Left ventricle myocardium superior (tissue), 1 donor: ENCODE results near the gene MUC20. TPM values are rescaled to one million over a fixed set of nuclear protein-coding genes. Genes with fewer than 3 reads are reported as not detected.
"Not testable (repeated sequence)": the region's sequence is repeated elsewhere in the genome, so short reads cannot be mapped to it uniquely, and the experiment has no call there.

Experiments used
- ATAC-seq: fragments of 200-7000 bp; cut with Tn5 transposase; one replicate; pipeline ENCODE4 v1.9.1; 2020; ENCODE audit warnings: mild to moderate bottlenecking, moderate library complexity
- DNase-seq: peaks from one replicate; pipeline ENCODE4 v3.0.0-alpha.2; 2020
- intact Hi-C: fragments of 100-400 bp; cut with micrococcal nuclease; formaldehyde crosslinking; loops from one replicate; pipeline ENCODE4 v1.11.0; 2022
- total RNA-seq: library from RNA; stranded (reverse); fragmentation: NEBNext Ultra II Directional; extraction: Animal tissue kit (Norgen Biotek cat#: 25700); gene quantifications from one replicate; pipeline ENCODE4 v1.2.1, GENCODE V29; 2021
- donor health status: DM: no; HTN: yes; CAD: no; lungs with severe emphysema.

The MUC20 gene
- total RNA-seq, 1 donor from 2014 or later, result 3.6 TPM

DNA sequence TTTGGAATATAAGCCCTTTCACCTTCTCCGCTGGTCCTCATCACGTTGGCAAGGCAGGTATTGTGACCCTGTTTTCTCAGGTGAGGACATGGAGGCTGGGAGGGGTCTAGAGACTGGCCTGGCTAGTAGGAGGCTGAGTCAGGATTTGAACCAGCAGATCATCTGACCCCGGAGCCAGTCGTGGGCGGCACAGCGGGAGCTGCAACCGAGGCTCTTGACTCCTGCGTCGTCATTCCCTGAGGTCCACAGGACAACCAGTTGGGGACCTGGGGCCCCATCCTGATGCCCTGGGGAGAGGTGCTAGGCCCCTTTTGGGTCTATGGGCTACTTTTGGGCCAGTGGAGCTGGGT is 2.2 kb downstream of the MUC20 start:
- intact Hi-C loops, ATAC-seq, DNase-seq: not testable (repeated sequence)

- DNase-seq, ATAC-seq, intact Hi-C loops: not testable (repeated sequence)
Observed at GRCh38 chr3:195724363-195724762, 3.6 kb downstream of the MUC20 start.

DNA sequence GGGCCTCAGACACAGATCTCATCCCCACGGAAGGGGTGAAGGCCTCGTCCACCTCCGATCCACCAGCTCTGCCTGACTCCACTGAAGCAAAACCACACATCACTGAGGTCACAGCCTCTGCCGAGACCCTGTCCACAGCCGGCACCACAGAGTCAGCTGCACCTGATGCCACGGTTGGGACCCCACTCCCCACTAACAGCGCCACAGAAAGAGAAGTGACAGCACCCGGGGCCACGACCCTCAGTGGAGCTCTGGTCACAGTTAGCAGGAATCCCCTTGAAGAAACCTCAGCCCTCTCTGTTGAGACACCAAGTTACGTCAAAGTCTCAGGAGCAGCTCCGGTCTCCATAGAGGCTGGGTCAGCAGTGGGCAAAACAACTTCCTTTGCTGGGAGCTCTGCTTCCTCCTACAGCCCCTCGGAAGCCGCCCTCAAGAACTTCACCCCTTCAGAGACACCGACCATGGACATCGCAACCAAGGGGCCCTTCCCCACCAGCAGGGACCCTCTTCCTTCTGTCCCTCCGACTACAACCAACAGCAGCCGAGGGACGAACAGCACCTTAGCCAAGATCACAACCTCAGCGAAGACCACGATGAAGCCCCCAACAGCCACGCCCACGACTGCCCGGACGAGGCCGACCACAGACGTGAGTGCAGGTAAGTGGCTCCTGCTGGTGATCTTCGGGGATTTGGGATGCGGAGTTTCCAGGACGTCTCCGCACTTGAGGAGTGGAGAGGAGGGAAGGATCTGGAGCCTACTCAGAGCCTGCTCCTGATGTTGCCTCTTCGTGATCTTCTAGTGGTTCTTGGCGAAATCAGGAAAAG is 5.3 kb downstream of the MUC20 start:
- intact Hi-C loops, ATAC-seq: not testable (repeated sequence)

DNA sequence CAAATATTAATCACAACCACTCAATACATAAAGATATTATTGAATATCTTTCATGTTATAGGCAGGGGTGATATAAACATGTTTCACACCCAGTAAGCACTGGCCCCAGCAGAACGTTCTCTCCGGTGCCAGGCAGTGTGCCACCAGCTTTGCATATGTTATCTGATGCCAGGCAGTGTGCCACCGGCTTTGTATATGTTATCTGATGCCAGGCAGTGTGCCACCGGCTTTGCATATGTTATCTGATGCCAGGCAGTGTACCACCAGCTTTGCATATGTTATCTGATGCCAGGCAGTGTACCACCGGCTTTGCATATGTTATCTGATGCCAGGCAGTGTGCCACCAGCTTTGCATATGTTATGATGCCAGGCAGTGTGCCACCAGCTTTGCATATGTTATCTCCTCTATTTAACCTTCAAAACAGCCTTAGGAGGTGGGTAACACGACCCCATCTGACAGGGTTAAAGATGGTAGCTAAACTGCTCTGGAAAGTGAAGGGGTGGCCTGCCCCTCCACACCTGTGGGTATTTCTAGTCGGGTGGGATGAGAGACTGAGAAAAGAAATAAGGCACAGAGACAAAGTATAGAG is 6.9 kb downstream of the MUC20 start:
- ATAC-seq (no peak), DNase-seq (no peak)
- intact Hi-C loops, result no loop called here

More for the DNA sequence above, 5.3 kb downstream of the MUC20 start:
- not testable (repeated sequence) for DNase-seq

DNA sequence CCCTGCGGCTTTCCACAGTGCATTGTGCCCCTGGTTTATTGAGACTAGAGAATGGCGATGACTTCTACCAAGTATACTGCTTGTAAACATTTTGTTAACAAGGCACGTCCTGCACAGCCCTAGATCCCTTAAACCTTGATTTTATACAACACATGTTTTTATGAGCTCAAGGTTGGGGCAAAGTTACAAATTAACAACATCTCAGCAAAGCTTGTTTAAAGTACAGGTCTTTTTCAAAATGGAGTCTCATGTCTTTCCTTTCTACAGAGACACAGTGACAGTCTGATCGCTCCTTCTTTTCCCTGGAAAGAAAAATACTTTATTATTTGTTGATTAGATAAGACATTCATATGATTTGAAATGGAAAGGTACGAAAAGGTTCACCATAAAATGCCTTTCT is 8.0 kb downstream of the MUC20 start:
- intact Hi-C loops, ATAC-seq, DNase-seq: not testable (repeated sequence)

DNA sequence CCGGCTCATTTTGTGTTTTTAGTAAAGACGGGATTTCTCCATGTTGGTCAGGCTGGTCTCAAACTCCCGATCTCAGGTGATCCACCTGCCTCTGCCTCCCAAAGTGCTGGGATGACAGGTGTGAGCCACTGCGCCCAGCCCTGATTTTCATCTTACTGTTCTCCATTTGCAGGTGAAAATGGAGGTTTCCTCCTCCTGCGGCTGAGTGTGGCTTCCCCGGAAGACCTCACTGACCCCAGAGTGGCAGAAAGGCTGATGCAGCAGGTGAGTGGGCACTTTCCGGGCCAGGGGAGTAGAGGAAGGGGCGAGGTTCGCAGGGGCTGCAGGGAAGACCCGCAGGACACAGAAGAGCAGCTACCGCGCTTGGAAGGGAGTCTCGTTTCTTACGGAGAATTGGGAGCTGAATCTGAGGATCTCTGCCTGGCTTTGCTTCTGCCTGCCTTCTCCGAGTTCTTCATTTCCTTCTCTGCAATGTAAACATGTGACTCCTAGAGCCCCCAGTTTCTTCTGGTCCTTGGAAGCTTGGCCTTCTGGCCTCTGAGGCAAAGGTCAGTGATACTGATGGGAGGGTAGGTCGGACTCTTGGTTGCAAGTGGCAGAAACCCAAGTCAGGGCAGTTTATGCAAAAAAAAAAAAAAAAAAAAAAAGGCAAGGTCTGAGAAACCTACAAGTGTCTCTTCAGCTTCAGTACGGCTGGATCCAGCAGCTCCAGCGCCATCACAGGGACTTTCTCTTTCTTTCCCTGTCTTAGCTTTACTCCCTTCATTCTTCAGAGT is 8.9 kb downstream of the MUC20 start:
- intact Hi-C loops, result no loop called here
- no peak for DNase-seq
- ATAC-seq, result no peak

GRCh38 chr3:195731356-195731905 is 10.7 kb downstream of the MUC20 start:
- intact Hi-C loops, result no loop called here
- ATAC-seq (no peak), DNase-seq (no peak)

- ATAC-seq (peak; percentile 35), DNase-seq (no peak)
- intact Hi-C loops, result no loop called here
Observed at GRCh38 chr3:195732940-195733339, 12.2 kb downstream of the MUC20 start.

DNA sequence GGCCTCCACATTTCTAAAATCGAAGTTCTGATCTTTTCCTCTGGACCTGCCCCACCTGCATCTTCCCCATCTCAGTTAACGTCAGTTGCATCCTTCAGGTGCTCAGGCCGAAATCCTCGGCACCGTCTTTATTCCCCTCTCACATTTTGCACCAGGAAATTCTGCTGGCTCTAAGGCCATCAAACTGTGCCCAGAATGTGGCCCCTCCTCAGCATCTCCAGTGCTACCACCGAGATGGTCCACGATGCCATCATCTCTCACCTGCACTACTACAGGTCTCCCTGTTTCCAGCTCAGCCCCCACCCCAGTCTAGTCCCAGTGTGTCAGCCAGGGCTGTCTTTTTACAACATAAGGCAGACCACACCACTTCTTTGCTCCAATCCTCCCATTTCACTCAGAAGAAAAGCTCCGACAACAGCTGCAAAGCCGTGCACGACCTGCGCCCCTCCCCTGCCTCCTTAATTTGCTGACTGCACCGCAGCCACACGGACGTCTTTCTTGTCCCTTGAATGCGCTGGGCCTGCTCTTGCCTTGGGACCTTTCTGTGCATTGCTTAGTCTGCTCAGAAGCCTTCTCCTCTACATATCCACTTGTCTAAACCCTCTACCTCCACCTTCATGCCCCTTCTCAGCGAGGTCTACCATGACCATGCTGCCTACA is 14.4 kb downstream of the MUC20 start:
- intact Hi-C loops, result no loop called here
- DNase-seq, result no peak
- no peak for ATAC-seq

DNA sequence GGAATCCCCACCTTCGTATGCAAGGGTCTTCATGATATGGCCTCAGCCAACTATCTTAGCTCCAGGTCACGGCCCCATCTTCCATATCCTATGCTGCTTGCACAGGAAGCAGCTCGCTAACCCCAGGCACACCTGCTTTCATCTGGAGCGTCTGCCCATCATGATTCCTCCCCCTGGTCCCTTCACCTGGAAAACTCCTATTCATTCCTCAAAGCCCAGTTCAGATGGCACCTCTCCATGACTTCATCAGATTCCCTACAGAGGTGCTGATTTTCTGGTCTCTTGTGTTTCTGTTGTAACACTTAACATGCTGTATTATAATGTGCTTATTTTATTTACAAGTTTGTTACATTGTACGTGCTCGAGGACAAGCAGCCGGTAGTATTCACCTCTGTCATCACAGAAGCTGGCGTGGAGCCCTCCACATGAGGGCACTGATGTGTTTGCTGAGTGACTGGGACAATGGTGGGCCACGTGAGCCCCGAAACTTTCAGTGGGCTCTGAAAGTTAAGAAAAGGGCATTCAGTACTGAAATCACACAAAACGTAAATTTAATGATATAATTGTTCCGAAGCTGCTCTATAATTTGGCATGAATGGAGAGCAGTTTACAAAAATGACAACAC is 16.2 kb downstream of the MUC20 start:
- DNase-seq, result no peak
- intact Hi-C loops, result no loop called here
- no peak for ATAC-seq

GRCh38 chr3:195737782-195738181 is 17.0 kb downstream of the MUC20 start:
- ATAC-seq, DNase-seq, intact Hi-C loops: not testable (repeated sequence)

DNA sequence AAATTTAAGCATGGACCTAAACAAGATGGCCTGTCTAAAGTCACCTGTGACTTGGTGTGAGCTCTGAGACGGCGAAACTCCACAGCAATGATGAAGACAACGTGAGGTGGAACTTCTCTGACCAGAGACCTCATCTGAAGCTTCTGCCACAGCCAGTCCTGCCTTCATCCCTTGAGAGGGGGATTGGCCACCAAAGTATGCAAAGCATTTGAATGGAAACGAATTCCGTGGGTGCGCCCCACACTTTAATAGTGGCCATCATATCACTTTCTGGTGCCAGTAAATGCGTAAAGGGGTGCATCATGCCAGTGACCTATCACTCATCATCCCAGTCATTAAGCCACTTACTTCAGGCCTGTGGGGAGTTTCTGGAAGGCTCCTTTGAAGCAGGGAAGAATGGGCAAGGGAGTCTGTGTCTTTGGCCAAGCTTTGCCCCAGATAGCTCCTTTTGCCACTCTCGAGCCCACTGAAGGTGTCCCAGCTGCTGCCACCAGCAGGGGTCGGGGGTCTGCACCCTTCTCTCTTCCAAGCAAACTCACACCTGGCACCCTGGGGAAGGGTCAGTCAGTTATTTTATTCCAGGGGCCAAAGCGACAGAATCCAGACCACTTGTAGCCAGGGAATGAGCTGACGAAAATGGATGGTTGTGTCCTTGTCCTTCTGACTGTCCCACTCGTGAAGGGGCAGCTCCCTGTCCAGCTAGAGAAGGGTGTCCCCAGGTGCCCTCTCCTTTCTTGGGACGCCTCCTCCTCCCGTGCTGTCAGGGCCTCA is 17.7 kb downstream of the MUC20 start:
- intact Hi-C loops, result no loop called here
- no peak for ATAC-seq

GRCh38 chr3:195739561-195740111 is 18.9 kb downstream of the MUC20 start:
- intact Hi-C loops, result no loop called here
- ATAC-seq (no peak), DNase-seq (peak; percentile 22)

More for the DNA sequence above, 17.7 kb downstream of the MUC20 start:
- peak; percentile 11 for DNase-seq

DNA sequence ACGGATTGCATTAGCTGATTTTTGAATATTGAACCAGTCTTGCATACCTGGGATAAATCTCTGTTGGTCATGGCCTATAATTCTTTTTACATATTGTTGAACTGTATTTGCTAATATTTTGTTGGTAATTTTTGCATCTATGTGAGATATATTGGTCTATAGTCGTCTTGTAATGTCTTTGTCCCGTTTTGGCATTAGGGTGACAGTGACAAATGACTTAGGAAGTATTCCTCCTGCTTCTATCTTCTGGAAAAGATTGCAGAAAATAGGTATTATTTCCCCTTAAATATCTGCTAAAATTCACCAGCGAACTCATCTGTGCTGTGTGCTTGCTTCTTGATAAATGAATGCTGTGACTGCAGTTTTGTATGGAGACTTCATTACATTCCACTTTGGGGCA is 23.7 kb downstream of the MUC20 start:
- ATAC-seq (no peak), DNase-seq (no peak)
- intact Hi-C loops, result no loop called here

DNA sequence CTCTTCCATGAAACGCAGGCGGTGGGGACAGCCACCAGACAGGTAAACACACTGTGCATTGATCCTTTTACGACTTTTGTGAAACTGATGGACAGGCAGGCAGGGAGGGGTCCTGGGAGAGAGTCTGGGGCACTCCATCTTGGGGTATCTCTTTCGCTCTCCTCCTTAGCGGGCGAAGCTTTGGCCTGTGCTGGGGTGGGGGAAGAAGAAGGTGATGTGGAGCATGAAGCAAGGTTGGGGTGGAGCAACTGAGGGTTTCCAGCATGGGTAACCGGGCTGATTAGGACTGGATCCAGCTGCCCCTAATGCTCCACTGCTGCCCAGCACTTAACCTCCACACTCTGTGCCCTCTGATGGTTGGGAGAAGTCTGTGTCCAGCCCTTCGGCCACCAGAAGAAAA is 25.6 kb downstream of the MUC20 start:
- DNase-seq, result peak; percentile 11
- no peak for ATAC-seq
- intact Hi-C loops, result no loop called here

DNA sequence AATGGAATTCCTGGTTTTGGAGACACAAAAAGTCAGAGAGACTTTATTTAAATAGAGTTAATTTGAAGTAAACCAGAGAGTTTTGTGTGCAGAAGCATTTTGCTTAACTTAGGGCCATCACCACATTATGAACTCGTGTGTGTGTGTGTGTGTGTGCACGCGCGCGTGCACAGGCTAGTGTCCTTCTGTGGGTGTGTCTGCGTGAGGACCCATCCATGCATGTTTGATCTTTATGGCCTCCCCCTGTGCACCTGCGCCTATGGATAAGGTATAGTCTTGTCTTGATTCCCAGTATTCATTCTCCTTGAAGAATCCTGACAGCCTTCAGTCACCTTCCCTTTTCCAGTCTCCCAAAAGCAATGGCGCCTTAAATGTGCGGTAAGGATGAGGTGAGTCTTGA is 26.0 kb downstream of the MUC20 start:
- DNase-seq (peak; percentile 19), ATAC-seq (no peak)
- intact Hi-C loops, result no loop called here

GRCh38 chr3:195748661-195749060 is 27.9 kb downstream of the MUC20 start:
- DNase-seq (no peak), ATAC-seq (peak; percentile 5)
- intact Hi-C loops, result no loop called here

DNA sequence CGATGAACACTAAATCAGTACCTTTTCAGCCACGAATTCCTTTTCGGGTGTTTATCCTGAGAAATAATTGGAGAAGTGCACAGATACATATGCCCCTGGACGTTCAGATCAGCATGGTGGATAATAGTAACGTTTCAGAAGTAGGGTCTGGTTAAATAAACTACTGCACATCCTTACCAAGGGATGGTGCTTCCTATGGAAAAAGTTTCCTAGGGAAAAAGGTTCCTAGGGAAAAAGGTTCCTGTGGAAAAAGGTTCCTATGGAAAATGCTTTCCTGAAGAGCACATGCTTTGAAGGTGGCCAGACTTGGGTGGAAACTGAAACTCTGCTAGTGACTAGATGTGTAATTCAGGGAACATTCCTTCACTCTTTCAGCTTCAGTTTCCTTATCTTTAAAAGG is 28.3 kb downstream of the MUC20 start:
- DNase-seq, intact Hi-C loops, ATAC-seq: not testable (repeated sequence)
